Panc1 (cell line): ENCODE data around the gene C2CD2. TPM values are rescaled to one million over a fixed set of nuclear protein-coding genes. Genes with fewer than 3 reads are reported as not detected.

Experiments used
- ATAC-seq: fragments of 200-7000 bp; cut with Tn5 transposase; 2 replicates; pipeline ENCODE4 v1.9.1; 2020; ENCODE audit warnings: mild to moderate bottlenecking, moderate library complexity
- BruUV-seq: library from RNA; stranded (reverse); fragments of 400-500 nt; replicated peaks from 2 replicates; lab custom pipeline; 2021; lab: Mats Ljungman, UMichigan
- CTCF ChIA-PET: fragments of 300-600 bp; sonication (Branson Sonifier 250); formaldehyde crosslinking; loops from one replicate; lab custom pipeline; 2022; ENCODE audit warnings: antibody characterized with exemption; lab: Charles Lee
- POLR2A ChIA-PET: fragments of 300-600 bp; sonication (Branson Sonifier 250); formaldehyde crosslinking; loops from one replicate; lab custom pipeline; 2022; ENCODE audit warnings: antibody characterized with exemption; lab: Charles Lee
- DNase-seq: peaks from one replicate; pipeline ENCODE4 v3.0.0-alpha.2; 2010; ENCODE audit warnings: low read depth, low spot score
- H3K27ac ChIP-seq: 2 replicates; pipeline ENCODE4 v1.5.1; 2011; ENCODE audit warnings: mild to moderate bottlenecking, low read length, inconsistent platforms
- H3K27me3 ChIP-seq: fragments of 200-500 bp; sonication (Bioruptor generic); 2 replicates; pipeline ENCODE4 v1.6.0; 2014; ENCODE audit warnings: low read length, inconsistent platforms; ENCODE audit not compliant: control insufficient read depth, insufficient read depth
- H3K36me3 ChIP-seq: fragments of 200-500 bp; sonication (Bioruptor generic); 2 replicates; pipeline ENCODE4 v1.5.1; 2014; ENCODE audit warnings: inconsistent platforms, mild to moderate bottlenecking, low read length, moderate library complexity; ENCODE audit not compliant: control insufficient read depth, insufficient read depth
- H3K4me1 ChIP-seq: 2 replicates; pipeline ENCODE4 v1.5.1; 2011; ENCODE audit warnings: inconsistent platforms, mild to moderate bottlenecking, low read length, moderate library complexity; ENCODE audit not compliant: control insufficient read depth, insufficient read depth
- H3K4me3 ChIP-seq, 2 experiments: 2 replicates each; pipeline ENCODE4 v1.5.1; 2011 to 2012; ENCODE audit warnings: low read depth in 2 of 2, low read length in 2 of 2, mild to moderate bottlenecking in 2 of 2, inconsistent platforms in 1 of 2, moderate library complexity in 1 of 2
- H3K9me3 ChIP-seq: fragments of 200-500 bp; sonication (Bioruptor generic); 2 replicates; pipeline ENCODE4 v1.5.1; 2014; ENCODE audit warnings: low read depth, mild to moderate bottlenecking, inconsistent platforms, low read length, moderate library complexity; ENCODE audit not compliant: control insufficient read depth, insufficient read depth
- CTCF ChIP-seq: fragments of 450-650 bp; IDR thresholded peaks from 2 replicates; pipeline ENCODE4 v1.5.1; 2017; ENCODE audit warnings: mild to moderate bottlenecking
- POLR2AphosphoS5 ChIP-seq: IDR thresholded peaks from 2 replicates; pipeline ENCODE4 v1.6.1; 2012; ENCODE audit warnings: mild to moderate bottlenecking, low read depth, low read length, moderate library complexity
- REST ChIP-seq, 2 experiments: IDR thresholded peaks; 2 replicates each; pipeline ENCODE4 v1.6.1; 2011 to 2012; ENCODE audit warnings: low read depth in 2 of 2, control low read depth in 1 of 2, low read length in 1 of 2, mild to moderate bottlenecking in 1 of 2, moderate library complexity in 1 of 2; ENCODE audit not compliant: insufficient read depth in 1 of 2
- SIN3A ChIP-seq: IDR thresholded peaks from 2 replicates; pipeline ENCODE4 v1.6.1; 2012; ENCODE audit warnings: low read depth, mild to moderate bottlenecking, low read length, moderate library complexity, borderline replicate concordance; ENCODE audit not compliant: insufficient read depth
- TCF7L2 ChIP-seq: IDR thresholded peaks from 2 replicates; pipeline ENCODE4 v1.6.1; 2011; ENCODE audit warnings: mild to moderate bottlenecking, low read depth, low read length, inconsistent platforms
- in situ Hi-C: cut with HindIII; loops from 2 replicates; pipeline ENCODE4 v1.10.0; 2016; ENCODE audit warnings: low sequenced_read_pairs, low pct_unique_long_range_greater_than_20kb
- intact Hi-C: fragments of 100-400 bp; cut with micrococcal nuclease; formaldehyde crosslinking; loops from one replicate; pipeline ENCODE4 v1.10.0; 2022; ENCODE audit not compliant: unreplicated experiment
- total RNA-seq: library from RNA; stranded (reverse); gene quantifications from one replicate; pipeline ENCODE4 v1.2.1, GENCODE V29; 2021; ENCODE audit not compliant: unreplicated experiment

The C2CD2 gene
- total RNA-seq, 1 experiment from 2014 or later, result 14.0 TPM

DNA sequence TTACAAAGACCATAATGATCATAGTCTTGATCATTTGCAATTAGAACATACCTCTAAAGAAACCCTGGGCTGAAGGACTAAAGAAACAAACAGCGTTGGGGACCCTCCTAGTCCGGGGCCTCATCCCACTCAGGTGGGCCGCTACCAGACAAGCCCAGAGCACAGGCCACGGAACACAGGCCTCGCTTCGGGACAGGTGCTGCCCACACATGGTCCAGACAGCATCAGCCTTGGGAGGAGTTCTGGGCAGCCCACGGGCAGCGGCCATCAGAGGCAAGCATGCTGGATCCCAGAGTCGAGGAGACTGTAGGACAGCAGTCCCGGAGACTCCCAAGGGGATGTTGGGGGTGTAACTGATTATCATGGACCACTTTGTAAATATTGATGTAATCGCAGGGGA, 4.9 kb downstream of the C2CD2 start:
- Histone ChIP-seq H3K27me3 (no peaks in the 10 kb centered on the region), H3K4me3 (no peak overlapping the region), H3K9me3 (no peaks in the 10 kb centered on the region), H3K4me1 (peaks cover 12% of the 10 kb centered on the region), H3K36me3 (no peaks in the 10 kb centered on the region), H3K27ac (no peak overlapping the region)
- intact Hi-C loops (no loop called here), in situ Hi-C loops (no loop called here)
- ChIA-PET POLR2A (no interaction called here), CTCF (no interaction called here)
- DNase-seq (no peak), ATAC-seq (no peak)
- TF ChIP-seq SIN3A (no peak), CTCF (no peak), POLR2AphosphoS5 (no peak), TCF7L2 (no peak), REST (IDR thresholded peaks at IDR 0.05; ENCODE audit: insufficient read depth in 1 of 2, low read depth in 2 of 2, low read length in 1 of 2) (no peak)
- BruUV-seq, result no TSS peak

GRCh38 chr21:41948078-41948895, 5.5 kb downstream of the C2CD2 start:
- Histone ChIP-seq H3K4me1 (peaks cover 12% of the 10 kb centered on the region), H3K36me3 (no peaks in the 10 kb centered on the region), H3K27ac (no peak overlapping the region), H3K9me3 (no peaks in the 10 kb centered on the region), H3K4me3 (no peak overlapping the region), H3K27me3 (no peaks in the 10 kb centered on the region)
- no peak for DNase-seq
- BruUV-seq, result no TSS peak
- no peak for TF ChIP-seq POLR2AphosphoS5
- TF ChIP-seq CTCF, result no peak
- no peak for TF ChIP-seq SIN3A
- TF ChIP-seq REST (IDR thresholded peaks at IDR 0.05; ENCODE audit: insufficient read depth in 1 of 2, low read depth in 2 of 2, low read length in 1 of 2), result no peak
- no peak for TF ChIP-seq TCF7L2
- ChIA-PET POLR2A (no interaction called here), CTCF (no interaction called here)
- intact Hi-C loops, result no loop called here
- ATAC-seq, result no peak
- in situ Hi-C loops, result no loop called here
